ENCODE data around the gene FTO.

The FTO gene

GRCh38 chr16:53805752-53806151, 101.8 kb downstream of the FTO start:
- Mint-ChIP-seq H3K36me3 (ENCODE audit: insufficient read depth) (peaks cover 2% of the 10 kb centered on the region), H3K9me3 (no peaks in the 10 kb centered on the region), H3K27ac (ENCODE audit: low read depth) (no peak overlapping the region), H3K4me3 (no peak overlapping the region), H3K4me1 (peaks cover 61% of the 10 kb centered on the region), H3K27me3 (no peaks in the 10 kb centered on the region)
- no peak for ATAC-seq (replicated peaks; ENCODE audit: extremely low read depth, poor library complexity, severe bottlenecking)
- no peak for DNase-seq (ENCODE audit: low spot score in 2 of 2)

- DNase-seq (ENCODE audit: low spot score in 2 of 2) (no peak), ATAC-seq (replicated peaks; ENCODE audit: extremely low read depth, poor library complexity, severe bottlenecking) (no peak)
- Mint-ChIP-seq H3K9me3 (no peaks in the 10 kb centered on the region), H3K4me3 (no peak overlapping the region), H3K27ac (ENCODE audit: low read depth) (no peak overlapping the region), H3K4me1 (peaks cover 47% of the 10 kb centered on the region), H3K27me3 (no peaks in the 10 kb centered on the region), H3K36me3 (ENCODE audit: insufficient read depth) (peaks cover 2% of the 10 kb centered on the region)
Measured at GRCh38 chr16:53809088-53809932, 105.4 kb downstream of the FTO start.

- DNase-seq (ENCODE audit: low spot score in 2 of 2) (no peak), ATAC-seq (replicated peaks; ENCODE audit: extremely low read depth, poor library complexity, severe bottlenecking) (no peak)
- H3K36me3 Mint-ChIP-seq (ENCODE audit: insufficient read depth), result peaks cover 5% of the 10 kb centered on the region
- H3K4me1 Mint-ChIP-seq, result peaks cover 41% of the 10 kb centered on the region
- H3K4me3 Mint-ChIP-seq, result no peak overlapping the region
- no peak overlapping the region for H3K27ac Mint-ChIP-seq (ENCODE audit: low read depth)
- no peaks in the 10 kb centered on the region for H3K9me3 Mint-ChIP-seq
- H3K27me3 Mint-ChIP-seq, result no peaks in the 10 kb centered on the region
Measured at GRCh38 chr16:53812914-53813313, 109.0 kb downstream of the FTO start.

- no peak overlapping the region for H3K27ac Mint-ChIP-seq (ENCODE audit: low read depth)
Measured at GRCh38 chr16:53814801-53815200, 110.8 kb downstream of the FTO start.

GRCh38 chr16:53816211-53816836, 112.4 kb downstream of the FTO start:
- Mint-ChIP-seq H3K4me1 (peaks cover 35% of the 10 kb centered on the region), H3K4me3 (no peak overlapping the region), H3K27me3 (no peaks in the 10 kb centered on the region), H3K27ac (ENCODE audit: low read depth) (no peak overlapping the region), H3K36me3 (ENCODE audit: insufficient read depth) (peaks cover 5% of the 10 kb centered on the region), H3K9me3 (no peaks in the 10 kb centered on the region)
- DNase-seq (ENCODE audit: low spot score in 2 of 2) (no peak), ATAC-seq (replicated peaks; ENCODE audit: extremely low read depth, poor library complexity, severe bottlenecking) (no peak)

More at GRCh38 chr16:53814801-53815200, 110.8 kb downstream of the FTO start:
- H3K4me1 Mint-ChIP-seq, result peaks cover 31% of the 10 kb centered on the region
- no peak for DNase-seq (ENCODE audit: low spot score in 2 of 2)
- H3K27me3 Mint-ChIP-seq, result no peaks in the 10 kb centered on the region
- H3K9me3 Mint-ChIP-seq, result no peaks in the 10 kb centered on the region
- peaks cover 5% of the 10 kb centered on the region for H3K36me3 Mint-ChIP-seq (ENCODE audit: insufficient read depth)
- no peak for ATAC-seq (replicated peaks; ENCODE audit: extremely low read depth, poor library complexity, severe bottlenecking)
- H3K4me3 Mint-ChIP-seq, result no peak overlapping the region

GRCh38 chr16:53817117-53817755, 113.3 kb downstream of the FTO start:
- H3K4me1 Mint-ChIP-seq, result peaks cover 37% of the 10 kb centered on the region
- H3K27ac Mint-ChIP-seq (ENCODE audit: low read depth), result no peak overlapping the region
- ATAC-seq (replicated peaks; ENCODE audit: extremely low read depth, poor library complexity, severe bottlenecking) (no peak), DNase-seq (ENCODE audit: low spot score in 2 of 2) (no peak)
- no peaks in the 10 kb centered on the region for H3K27me3 Mint-ChIP-seq
- H3K9me3 Mint-ChIP-seq, result no peaks in the 10 kb centered on the region
- peaks cover 5% of the 10 kb centered on the region for H3K36me3 Mint-ChIP-seq (ENCODE audit: insufficient read depth)
- H3K4me3 Mint-ChIP-seq, result no peak overlapping the region

- no peak for DNase-seq (ENCODE audit: low spot score in 2 of 2)
- no peak for ATAC-seq (replicated peaks; ENCODE audit: extremely low read depth, poor library complexity, severe bottlenecking)
- Mint-ChIP-seq H3K4me3 (no peak overlapping the region), H3K36me3 (ENCODE audit: insufficient read depth) (peaks cover 5% of the 10 kb centered on the region), H3K9me3 (no peaks in the 10 kb centered on the region), H3K4me1 (peaks cover 37% of the 10 kb centered on the region), H3K27ac (ENCODE audit: low read depth) (no peak overlapping the region), H3K27me3 (no peaks in the 10 kb centered on the region)
Measured at GRCh38 chr16:53817812-53818550, 114.0 kb downstream of the FTO start.

- DNase-seq (ENCODE audit: low spot score in 2 of 2), result no peak
- no peak overlapping the region for H3K27ac Mint-ChIP-seq (ENCODE audit: low read depth)
- H3K36me3 Mint-ChIP-seq (ENCODE audit: insufficient read depth), result no peaks in the 10 kb centered on the region
Measured at GRCh38 chr16:53821487-53821886, 117.5 kb downstream of the FTO start.

GRCh38 chr16:53821957-53822625, 118.1 kb downstream of the FTO start:
- no peak overlapping the region for H3K4me3 Mint-ChIP-seq
- no peak for DNase-seq (ENCODE audit: low spot score in 2 of 2)
- no peak for ATAC-seq (replicated peaks; ENCODE audit: extremely low read depth, poor library complexity, severe bottlenecking)
- H3K27ac Mint-ChIP-seq (ENCODE audit: low read depth), result no peak overlapping the region
- H3K9me3 Mint-ChIP-seq, result no peaks in the 10 kb centered on the region
- no peaks in the 10 kb centered on the region for H3K36me3 Mint-ChIP-seq (ENCODE audit: insufficient read depth)
- H3K27me3 Mint-ChIP-seq, result no peaks in the 10 kb centered on the region
- H3K4me1 Mint-ChIP-seq, result peaks cover 20% of the 10 kb centered on the region

More at GRCh38 chr16:53821487-53821886, 117.5 kb downstream of the FTO start:
- Mint-ChIP-seq H3K4me1 (peaks cover 23% of the 10 kb centered on the region), H3K27me3 (no peaks in the 10 kb centered on the region), H3K4me3 (no peak overlapping the region), H3K9me3 (no peaks in the 10 kb centered on the region)
- no peak for ATAC-seq (replicated peaks; ENCODE audit: extremely low read depth, poor library complexity, severe bottlenecking)

GRCh38 chr16:53822936-53823529, 119.1 kb downstream of the FTO start:
- Mint-ChIP-seq H3K9me3 (no peaks in the 10 kb centered on the region), H3K27ac (ENCODE audit: low read depth) (no peak overlapping the region), H3K4me1 (peaks cover 20% of the 10 kb centered on the region), H3K4me3 (no peak overlapping the region), H3K27me3 (no peaks in the 10 kb centered on the region), H3K36me3 (ENCODE audit: insufficient read depth) (no peaks in the 10 kb centered on the region)
- ATAC-seq (replicated peaks; ENCODE audit: extremely low read depth, poor library complexity, severe bottlenecking) (peak; percentile 96), DNase-seq (ENCODE audit: low spot score in 2 of 2) (peak in 1 of 2 donors; percentile 19)

- Mint-ChIP-seq H3K36me3 (ENCODE audit: insufficient read depth) (no peaks in the 10 kb centered on the region), H3K27ac (ENCODE audit: low read depth) (no peak overlapping the region), H3K9me3 (no peaks in the 10 kb centered on the region), H3K27me3 (no peaks in the 10 kb centered on the region), H3K4me3 (no peak overlapping the region), H3K4me1 (peaks cover 14% of the 10 kb centered on the region)
- DNase-seq (ENCODE audit: low spot score in 2 of 2) (no peak), ATAC-seq (replicated peaks; ENCODE audit: extremely low read depth, poor library complexity, severe bottlenecking) (no peak)
Measured at GRCh38 chr16:53826658-53827057, 122.7 kb downstream of the FTO start.

- Mint-ChIP-seq H3K4me1 (peaks cover 7% of the 10 kb centered on the region), H3K27ac (ENCODE audit: low read depth) (no peak overlapping the region), H3K4me3 (no peak overlapping the region), H3K36me3 (ENCODE audit: insufficient read depth) (peaks cover 2% of the 10 kb centered on the region), H3K27me3 (no peaks in the 10 kb centered on the region), H3K9me3 (no peaks in the 10 kb centered on the region)
- DNase-seq (ENCODE audit: low spot score in 2 of 2), result no peak
- ATAC-seq (replicated peaks; ENCODE audit: extremely low read depth, poor library complexity, severe bottlenecking), result no peak
Measured at GRCh38 chr16:53827741-53828140, 123.8 kb downstream of the FTO start.

Measured in central memory CD8-positive, alpha-beta T cell (primary cell).